ENCODE results near the gene ALDH4A1.

ALDH4A1 gene

DNA sequence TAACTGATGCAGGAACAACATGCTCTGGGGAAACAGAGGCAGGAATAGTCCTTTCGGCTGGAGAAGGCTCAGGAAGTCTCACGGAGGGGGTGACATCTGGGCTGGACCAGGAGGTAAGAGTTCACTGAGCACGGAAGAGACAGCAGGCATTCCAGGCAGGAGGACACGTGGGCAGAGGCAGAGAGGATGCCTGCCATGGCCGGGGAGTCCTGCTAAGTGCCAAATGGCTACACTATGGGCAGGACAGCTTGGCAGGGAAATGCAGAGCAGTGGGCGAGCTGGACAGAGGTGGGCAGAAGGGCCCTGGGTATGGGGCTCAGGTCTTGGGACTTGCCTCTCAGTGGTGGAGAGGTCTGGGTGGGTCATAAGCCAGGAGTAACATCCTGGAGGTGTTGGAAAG is 17.6 kb downstream of the ALDH4A1 start:
- DNase-seq (ENCODE audit: low read depth) = no peak
- TF ChIP-seq CTCF (conservative IDR thresholded peaks at IDR 0.05; ENCODE audit: low read length) = no peak
- no peak overlapping the region for H3K4me3 ChIP-seq (ENCODE audit: low read length)

- no peak for TF ChIP-seq CTCF (conservative IDR thresholded peaks at IDR 0.05; ENCODE audit: low read length)
- DNase-seq (ENCODE audit: low read depth) = no peak
- no peak overlapping the region for H3K4me3 ChIP-seq (ENCODE audit: low read length)
Measured at GRCh38 chr1:18884419-18884717, 18.0 kb downstream of the ALDH4A1 start.

DNA sequence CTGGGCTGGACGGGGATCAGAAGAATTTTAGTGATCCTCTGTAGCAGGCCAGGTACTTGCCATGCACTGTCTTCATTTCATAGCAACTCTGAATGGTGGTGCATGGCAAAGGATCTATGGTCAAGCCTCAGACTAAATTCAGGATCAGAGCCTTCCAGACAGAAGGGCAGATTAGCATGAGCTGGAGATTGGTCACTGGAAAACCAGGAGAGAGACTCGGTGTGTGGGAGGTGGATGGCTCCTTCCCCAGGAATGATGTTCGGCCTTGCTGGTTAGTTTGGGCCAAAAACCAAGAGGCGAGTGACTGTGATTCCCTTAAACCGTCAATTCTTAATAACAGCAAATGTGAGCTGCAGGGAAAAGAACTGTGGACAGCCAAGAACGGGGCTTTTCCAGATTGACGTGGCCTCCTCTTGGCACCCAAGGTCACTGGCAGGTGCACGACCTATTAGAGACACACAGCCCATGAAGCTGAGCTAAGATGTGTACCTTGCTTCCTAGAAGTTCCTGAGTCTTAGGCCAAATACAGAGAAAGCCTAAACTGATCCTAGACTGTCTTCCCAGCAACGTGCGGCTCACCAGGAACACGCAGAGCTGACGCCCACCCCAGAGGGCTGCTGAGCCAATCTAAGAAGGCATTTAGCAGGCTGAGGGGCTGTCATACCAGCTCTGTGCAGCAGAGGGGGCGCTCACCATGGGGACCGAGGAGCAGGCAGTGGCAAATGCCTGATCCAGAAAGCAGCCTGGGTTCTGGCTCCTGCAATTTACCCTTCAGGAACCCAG is 18.5 kb downstream of the ALDH4A1 start:
- no peak overlapping the region for H3K4me3 ChIP-seq (ENCODE audit: low read length)
- peak; percentile 69 for DNase-seq (ENCODE audit: low read depth)
- TF ChIP-seq CTCF (conservative IDR thresholded peaks at IDR 0.05; ENCODE audit: low read length) = peak; percentile 93

- TF ChIP-seq CTCF (conservative IDR thresholded peaks at IDR 0.05; ENCODE audit: low read length) = no peak
- no peak for DNase-seq (ENCODE audit: low read depth)
- no peak overlapping the region for H3K4me3 ChIP-seq (ENCODE audit: low read length)
Measured at GRCh38 chr1:18883079-18883478, 19.3 kb downstream of the ALDH4A1 start.

DNA sequence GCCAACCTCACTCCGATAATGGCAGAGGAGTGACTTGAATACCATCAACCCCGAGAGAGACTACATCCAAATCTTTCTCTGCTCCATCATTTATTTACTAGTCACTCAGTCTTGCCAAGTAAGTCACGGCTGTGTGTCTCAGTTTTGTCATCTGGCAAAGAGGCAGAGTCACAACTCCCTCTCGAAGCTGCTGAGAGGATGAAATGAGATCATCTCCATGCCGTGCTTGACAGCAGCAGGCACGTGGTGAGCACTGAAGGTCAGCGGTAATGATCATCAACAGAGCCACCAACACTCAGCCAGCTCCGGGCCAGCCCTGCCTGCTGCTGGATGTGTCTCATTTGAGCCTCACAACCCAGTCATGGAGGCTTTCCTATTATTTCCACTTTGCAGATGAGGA is 19.9 kb downstream of the ALDH4A1 start:
- H3K4me3 ChIP-seq (ENCODE audit: low read length) = no peak overlapping the region
- no peak for TF ChIP-seq CTCF (conservative IDR thresholded peaks at IDR 0.05; ENCODE audit: low read length)
- peak; percentile 53 for DNase-seq (ENCODE audit: low read depth)

- H3K4me3 ChIP-seq (ENCODE audit: low read length) = no peak overlapping the region
- no peak for TF ChIP-seq CTCF (conservative IDR thresholded peaks at IDR 0.05; ENCODE audit: low read length)
- DNase-seq (ENCODE audit: low read depth) = no peak
Measured at GRCh38 chr1:18881642-18882431, 20.5 kb downstream of the ALDH4A1 start.

DNA sequence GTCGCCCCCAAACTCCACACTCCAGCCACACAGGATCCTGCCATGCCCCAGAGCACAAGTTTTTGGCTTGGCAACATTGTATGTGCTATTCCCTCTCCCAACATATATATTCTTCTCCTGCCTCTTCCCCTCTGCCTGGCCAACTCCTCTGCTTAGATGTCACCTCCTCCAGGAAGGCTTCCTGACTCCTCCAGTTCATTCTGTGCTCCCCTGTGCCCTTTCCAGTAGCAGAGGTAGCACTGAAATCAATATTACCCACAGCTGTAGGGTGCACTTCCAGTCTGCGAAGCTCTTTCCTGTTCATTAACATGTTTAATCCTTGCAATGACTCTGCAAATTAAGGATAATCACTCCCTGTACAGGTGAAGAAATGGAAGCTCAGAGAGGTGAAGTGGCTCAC is 21.2 kb downstream of the ALDH4A1 start:
- TF ChIP-seq CTCF (conservative IDR thresholded peaks at IDR 0.05; ENCODE audit: low read length) = no peak
- no peak overlapping the region for H3K4me3 ChIP-seq (ENCODE audit: low read length)
- DNase-seq (ENCODE audit: low read depth) = no peak

Measured in AG10803 (cell line).